HG03097 (cell line): Measurements from ENCODE around the gene LMO7.
"Not testable (repeated sequence)": the region's sequence is repeated elsewhere in the genome, so short reads cannot be mapped to it uniquely, and the experiment has no call there.

Experiments
- ATAC-seq: cut with Tn5 transposase; IDR thresholded peaks from one replicate; pipeline ENCODE4 v1.9.1; 2021; ENCODE audit not compliant: unreplicated experiment, low FRiP score

Gene LMO7

DNA sequence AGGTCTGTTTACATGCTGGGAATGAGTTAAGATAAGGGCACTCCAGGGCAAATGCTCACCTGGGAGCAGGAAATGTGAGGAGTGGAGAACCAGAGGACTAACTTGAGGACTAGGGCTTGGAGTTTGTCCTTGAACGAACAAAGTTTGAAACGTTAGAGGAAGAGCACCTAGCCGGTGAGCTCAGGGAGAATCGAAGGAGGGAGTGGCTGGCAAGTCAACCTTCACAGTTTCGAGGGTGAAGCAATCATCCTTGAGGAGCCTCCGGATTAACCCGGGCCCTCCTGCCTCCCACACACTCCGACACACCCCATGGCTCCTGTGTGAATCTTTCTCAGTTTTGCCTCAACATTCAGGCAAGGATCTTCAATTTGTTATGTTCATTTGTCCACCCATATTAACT, 58.6 kb downstream of the LMO7 start:
- ATAC-seq: no peak

DNA sequence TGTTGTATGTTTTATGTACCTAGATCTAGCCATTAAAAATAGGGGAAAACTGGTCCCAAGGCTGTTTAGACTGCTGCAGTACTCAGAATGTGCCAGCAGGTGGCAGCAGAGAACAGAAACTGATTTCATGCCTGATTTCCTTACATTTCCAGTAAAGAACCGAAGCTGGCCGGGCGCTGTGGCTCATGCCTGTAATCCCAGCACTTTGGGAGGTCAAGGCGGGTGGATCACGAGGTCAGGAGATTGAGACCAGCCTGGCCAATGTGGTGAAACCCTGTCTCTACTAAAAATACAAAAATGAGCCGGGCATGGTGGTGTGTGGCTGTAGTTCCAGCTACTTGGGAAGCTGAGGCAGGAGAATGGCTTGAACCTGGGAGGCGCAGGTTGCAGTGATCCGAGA, 59.8 kb downstream of the LMO7 start:
- peak; percentile 61 for ATAC-seq

DNA sequence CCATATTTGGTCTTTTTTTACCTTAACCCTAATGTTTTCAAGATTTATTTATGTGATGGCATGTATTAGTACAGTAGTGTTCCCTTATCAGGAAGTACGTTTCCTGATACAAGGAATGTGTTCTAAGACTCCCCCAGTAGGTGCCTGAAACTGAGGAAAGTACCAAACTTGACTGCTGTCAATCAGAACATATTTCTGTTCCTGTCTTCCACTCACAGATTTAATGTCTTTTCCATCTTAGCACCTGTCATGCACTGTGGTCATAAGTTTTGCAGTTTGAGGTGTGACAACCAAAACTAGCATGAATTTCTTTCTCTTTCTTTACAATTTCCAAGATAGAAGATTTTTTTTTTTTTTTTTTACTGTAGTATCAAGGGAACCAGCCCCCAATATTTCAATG, 62.9 kb downstream of the LMO7 start:
- ATAC-seq: no peak

DNA sequence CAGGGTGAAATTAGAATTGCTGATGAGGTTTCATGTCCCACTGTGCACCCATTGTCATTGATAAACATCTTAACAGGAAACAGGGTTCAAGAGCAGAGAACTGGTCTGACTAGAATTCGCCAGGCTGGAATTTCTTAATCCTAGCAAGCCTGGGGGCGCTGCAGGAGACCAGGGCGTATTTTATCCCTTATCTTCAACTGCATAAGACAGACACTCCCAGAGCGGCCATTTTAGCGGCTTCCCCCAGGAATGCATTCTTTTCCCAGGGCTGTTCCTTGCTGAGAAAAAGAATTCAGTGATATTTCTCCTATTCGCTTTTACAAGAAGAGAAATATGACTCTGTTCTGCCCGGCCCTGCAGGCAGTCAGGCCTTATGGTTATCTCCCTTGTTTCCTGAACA, 63.6 kb downstream of the LMO7 start:
- not testable (repeated sequence) for ATAC-seq

DNA sequence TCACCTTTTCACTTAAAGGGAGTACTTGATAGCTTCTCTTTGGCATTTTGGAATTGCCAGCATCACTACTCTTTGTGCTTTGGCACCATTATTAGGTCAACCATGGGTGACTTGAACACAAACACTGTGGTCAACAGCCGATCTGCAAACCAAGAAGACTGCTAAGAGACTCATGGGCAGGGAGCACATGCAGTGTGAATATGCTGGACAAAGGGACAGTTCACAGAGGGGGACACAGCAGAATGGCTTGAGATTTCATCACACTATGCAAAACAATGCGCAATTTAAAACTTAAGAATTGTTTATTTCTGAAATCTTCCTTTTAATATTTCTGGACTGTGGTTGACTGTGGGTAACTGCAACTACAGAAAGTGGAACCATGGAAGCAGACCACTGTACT, 64.4 kb downstream of the LMO7 start:
- ATAC-seq: no peak

DNA sequence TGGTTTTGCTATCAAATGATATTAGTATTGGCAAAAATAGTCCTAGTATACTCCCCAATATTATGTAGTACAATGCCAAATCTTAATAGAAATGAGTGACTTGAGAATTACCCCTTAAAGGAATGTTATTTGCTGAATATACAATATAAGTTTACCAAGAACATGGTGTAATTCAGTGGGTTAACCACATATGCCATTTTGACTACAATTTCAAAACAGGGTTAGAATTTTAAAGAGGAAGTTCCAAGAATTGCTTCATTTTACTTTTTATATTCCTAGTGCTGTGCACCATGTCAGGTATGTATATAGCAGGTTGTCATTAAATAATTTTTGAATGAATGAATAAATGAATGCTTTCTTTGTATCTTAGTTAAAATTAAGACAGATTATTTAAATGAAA, 66.3 kb downstream of the LMO7 start:
- ATAC-seq: no peak

DNA sequence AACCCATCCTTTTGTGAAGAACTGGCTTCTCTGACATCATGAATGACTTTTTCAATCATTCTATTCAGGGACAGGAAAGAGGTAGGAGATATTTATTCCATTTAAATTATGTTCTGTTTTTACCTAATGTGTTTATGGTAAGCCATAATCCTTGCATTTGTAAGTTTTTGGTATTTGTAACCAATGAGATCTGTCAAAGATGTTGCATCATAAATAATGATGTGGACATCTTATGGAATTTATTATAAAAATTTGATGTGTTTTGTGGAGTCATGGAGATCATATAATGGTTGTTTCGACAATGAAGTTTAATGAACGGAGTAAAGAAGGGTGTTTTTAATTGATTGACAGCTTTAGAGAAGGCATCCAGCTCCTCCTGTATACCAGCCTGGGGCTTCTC, 67.6 kb downstream of the LMO7 start:
- ATAC-seq: no peak

DNA sequence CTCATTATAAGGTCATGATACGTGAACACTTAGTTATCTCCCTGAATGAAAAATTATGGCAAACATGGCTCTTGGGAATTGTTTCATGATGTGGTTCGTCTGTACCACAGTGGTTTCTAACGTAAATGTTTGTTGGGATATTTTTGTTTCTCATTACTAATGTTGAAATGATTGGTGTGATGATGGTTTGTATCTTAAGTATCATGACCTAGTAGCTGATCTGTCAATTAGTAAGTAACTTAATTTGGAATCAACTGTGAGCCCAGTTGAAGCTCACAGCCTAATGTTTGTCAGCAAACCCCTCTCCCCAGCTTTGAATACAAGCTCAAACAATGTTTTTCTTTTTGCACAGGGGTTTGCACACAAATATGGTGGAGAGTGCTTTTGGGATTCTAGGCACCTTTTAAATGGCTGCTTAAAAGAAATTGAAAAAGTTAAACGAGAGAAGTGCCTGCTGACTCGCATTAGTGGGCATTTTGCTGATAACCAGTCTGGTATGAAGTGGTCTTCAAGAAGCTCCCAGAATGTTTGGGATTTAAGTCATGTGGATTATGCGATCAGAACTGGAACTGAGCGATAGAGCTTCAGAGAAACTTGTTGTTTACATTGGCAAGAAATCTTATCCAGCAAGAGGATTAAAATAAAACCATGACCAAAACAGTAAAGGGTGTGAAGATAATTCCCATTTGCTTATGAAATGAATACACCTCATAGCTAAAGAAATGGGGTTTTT, 68.2 kb downstream of the LMO7 start:
- no peak for ATAC-seq

DNA sequence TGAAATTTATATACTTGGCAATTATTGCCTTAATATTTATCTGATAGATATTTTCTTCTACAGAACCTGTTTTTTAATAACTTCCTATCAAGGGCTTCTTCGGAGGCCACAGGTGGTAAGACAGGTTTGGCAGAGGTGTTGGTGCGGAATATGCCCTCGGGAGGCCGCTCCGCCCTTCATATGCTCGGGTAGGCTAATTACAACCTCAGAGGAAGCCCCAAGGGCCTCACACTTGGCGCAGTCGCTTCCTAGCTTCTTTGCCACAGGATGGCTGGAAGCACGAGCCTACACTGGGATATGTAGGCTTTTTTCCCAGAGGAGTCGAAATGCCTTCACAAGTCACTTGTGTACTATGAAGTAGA, 68.8 kb downstream of the LMO7 start:
- no peak for ATAC-seq

DNA sequence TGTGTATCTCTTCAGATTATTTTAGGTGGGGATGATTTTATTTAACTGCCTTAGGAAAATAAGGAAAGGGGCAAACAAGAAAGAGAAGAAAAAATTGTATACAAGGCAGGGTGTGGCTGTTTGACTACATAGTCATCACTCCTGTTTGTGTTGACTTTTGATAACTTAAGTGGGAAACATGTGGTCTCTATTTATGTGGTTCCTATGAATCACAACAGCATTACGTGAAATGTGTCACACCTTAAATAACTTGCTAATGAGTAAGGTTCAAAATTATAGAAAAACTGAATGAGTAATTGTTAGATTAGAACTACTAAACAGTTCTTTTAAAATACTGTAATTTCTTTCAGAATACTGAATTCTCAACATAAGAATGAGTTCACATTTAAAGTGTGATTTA, 69.3 kb downstream of the LMO7 start:
- no peak for ATAC-seq

DNA sequence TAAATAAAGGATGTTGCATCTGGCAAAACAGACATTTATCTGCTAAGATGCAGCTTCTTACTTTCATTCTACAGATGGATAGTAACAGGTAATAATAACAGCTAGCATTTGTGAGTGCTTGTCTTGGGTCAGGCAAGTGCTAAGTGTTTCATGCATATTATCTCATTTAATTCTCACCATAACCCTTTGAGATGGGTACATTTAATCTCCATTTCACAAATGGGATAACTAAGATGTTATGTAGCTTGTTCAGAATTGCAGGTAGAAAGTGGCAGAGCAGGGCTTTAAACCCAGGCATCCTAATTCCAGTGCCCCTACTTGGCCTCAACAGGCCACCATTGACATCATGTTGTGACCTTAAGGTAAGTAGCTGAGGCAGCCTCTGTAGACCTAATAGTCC, 69.8 kb downstream of the LMO7 start:
- no peak for ATAC-seq

DNA sequence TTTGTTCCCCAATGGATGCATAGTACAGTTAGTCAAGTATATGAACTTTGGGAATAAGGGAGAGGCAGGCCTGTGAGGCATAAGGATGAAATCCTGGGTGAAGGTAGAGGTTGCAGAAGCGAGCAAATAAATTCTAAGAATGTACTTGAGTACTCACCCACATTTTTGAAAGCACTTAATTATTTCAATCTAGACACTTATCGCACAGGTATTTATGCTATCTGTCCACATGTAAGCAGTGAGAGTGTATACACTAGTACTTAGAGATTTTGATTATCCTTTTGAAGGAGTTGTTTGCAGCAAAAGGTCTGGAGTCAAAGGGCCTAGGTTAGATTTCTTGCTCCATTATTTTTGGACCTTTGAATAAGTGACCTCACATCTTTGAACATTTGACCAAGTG, 77.7 kb downstream of the LMO7 start:
- ATAC-seq: no peak

DNA sequence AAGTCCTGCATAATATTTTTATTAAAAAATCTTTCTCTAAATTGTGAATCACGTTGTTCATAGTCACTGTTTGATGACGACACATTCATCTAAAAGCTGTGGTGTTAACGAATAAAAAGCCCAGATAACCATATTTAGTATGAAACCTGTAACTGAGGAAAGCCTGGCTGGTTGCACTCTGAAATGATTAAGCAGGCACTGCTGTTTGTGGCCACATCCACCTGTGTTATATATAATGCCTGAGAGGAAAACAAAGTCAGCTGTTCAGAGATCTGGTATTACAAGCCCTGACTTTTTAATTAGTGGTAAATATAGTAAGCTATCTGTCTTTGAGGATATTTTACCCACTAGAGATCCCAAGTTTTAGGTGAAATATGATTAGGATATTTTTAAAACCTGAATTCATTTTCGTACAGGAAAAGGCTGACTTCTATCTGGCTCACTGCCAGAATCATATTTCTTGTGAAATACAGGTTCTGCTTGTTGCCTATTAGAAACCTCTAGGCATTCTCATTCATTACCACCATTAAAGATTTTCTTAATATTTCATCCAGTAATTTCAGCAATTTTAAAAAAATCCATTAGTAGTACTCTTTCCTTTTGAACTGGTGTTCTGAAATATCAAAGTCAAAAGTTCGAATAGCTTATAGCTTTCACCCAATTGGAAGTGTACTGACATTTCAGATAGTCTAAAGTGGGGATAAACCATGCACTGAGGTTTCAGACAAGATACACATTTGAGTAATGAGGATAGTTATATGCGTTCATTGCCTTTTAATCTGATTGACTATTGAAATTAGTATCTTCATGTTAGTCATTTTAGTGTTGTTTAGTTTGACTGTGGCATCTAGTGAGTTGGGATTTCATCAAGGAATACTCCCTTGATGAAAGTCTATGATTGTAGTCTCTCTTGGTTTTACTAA, 79.7 kb downstream of the LMO7 start:
- peak; percentile 73 for ATAC-seq

DNA sequence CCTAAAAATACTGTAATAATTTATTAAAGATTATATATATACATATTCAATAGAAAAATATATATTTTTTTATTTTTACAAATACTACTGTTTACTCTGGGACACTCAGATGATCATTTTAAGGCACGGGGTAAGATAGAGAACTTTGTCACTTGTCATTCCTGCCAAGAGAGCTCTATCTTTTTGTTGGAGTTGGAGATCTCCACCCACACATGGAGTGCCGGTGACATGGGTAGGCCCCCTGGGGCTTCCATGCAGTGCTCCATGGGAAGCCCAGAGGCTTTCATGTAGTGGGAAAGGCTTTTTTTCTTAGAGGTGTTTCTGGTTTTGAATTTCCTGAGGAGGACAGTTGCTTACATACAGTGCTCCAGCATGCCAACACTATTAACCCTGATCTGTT, 81.4 kb downstream of the LMO7 start:
- ATAC-seq: no peak

DNA sequence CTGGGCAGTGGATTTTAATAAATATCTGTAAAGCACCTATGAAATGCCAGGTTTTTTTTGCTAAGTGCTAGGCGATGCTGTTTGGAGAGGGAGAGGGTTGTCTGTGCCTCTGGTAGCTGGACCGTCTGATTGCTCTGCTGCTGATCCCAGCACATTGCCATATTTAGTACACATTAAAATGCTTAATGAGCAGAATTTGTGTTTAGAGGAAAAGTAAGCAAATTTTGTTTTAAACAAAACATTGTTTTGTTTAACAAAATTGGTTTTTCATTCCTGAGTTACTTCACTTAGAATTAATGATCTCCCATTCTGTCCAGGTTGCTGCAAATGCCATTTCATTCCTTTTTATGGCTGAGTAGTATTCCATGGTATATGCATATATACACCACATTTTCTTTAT, 85.2 kb downstream of the LMO7 start:
- no peak for ATAC-seq

DNA sequence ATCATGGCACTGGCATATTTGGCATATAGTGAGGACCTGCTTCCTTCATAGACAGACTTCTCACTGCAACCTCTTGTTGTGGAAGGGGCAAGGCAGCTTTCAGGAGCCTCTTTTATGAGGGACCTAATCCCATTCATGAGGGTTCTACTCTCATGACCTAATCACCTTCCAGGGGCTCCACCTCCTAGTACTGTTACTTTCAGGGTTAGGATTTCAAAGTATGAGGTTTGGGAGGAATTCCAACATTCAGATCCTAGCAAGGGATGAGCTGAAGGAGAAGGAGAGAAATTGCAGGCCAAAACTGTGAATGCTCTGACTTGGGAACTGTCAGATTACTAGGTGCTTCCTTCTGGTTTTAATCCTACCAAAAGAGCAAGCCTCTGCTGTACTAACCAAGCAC, 87.8 kb downstream of the LMO7 start:
- no peak for ATAC-seq

DNA sequence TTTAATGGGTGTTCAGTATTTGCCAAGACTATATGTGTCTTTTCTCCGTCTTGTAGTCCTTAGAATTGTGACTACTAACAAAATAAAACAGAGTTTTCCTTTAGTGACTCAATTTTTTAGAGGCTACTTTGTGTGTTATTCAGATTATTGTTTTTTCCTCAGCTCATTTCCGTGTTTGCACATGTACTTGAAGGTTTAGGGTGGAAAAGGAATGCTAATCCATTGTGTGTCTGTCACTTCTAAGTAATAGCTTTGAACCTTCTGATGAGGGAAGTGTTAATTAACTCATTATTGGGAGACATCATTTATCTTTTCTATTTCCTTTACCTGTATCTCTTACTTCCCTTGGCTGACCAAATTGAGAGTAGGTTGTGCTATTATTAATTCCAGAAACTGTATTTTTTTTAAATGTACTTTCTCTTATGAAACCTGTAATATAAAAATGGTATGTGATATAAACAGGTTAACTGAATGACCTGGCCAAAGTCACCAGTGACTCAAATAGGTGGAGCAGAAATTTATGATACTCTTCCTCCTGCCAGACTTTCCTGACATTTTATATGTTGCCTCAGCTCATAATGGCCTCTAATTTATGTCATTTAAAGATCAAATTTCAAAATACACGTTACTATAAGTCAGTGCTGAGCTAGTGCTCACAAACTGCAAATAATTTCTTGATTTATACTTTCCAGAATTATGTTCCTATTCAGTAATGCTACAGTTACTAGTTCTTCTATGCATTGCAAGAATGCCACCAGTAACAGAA, 88.8 kb downstream of the LMO7 start:
- ATAC-seq: no peak

DNA sequence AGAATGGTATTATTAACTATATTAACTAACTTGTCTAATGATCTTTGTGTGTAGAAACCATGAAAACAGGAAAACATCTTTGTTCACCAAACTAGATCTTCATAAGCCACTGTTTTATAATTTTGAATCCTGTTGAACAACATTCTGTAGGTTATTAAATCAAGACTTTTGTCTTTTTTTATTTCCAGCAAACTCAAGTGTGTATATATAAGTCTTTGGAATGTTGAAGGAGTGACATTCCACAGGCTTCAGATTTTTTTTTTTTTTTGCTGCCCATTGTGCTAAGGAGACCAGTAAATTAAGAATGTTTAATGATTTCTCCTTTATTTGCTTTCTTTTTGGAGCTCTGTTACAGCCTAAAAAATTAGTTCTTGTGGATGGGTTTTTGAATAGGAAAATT, 89.6 kb downstream of the LMO7 start:
- ATAC-seq: no peak

DNA sequence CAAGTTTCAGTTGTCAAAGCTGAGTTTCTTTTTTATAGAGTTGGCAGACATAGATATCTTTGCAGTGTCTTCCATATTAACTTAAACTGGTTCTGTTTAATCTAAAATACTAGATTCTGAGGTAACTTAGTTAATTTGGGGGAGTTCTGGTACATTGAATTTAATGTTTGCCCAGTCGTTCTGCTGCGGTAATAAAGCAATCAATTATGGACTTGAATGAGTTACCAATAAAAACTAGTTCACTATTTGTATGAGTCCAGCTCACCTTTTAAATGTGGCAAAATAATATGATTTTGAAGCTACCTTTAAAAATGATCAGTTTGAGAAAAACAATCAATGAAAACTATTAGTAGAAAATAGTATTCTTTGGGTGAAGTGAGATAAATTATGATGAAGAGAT, 90.2 kb downstream of the LMO7 start:
- ATAC-seq: no peak

DNA sequence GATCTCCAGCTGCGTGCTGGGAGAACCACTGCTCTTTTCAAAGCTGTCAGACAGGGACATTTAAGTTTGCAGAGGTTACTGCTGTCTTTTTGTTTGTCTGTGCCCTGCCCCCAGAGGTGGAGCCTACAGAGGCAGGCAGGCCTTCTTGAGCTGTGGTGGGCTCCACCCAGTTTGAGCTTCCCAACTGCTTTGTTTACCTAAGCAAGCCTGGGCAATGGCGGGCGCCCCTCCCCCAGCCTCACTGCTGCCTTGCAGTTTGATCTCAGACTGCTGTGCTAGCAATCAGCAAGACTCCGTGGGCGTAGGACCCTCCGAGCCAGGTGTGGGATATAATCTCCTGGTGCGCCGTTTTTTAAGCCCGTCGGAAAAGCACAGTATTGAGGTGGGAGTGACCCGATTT, 97.0 kb downstream of the LMO7 start:
- ATAC-seq: not testable (repeated sequence)

DNA sequence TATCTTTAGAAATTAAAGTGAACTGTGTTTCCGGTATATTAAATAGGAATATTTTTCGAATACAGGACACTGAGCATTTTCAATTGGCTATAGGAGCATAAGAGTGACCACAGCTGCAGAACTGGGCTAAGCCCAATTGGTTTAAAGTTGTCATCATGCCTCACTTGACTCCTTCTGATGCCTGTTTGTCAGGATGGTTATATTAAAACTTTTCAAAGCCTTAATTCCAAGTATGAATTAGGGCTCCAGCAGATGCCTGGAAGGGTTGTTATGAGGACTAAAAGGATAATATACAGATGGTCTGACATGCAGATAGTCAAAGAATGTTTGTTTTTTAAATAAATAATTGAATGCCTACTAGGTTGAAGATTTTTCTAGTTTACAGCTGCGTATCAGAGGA, 100.0 kb downstream of the LMO7 start:
- ATAC-seq: no peak
